Neural cell (in vitro differentiated cells): Measurements from ENCODE around the gene ATF1.

ENCODE experiments used
- EP300 ChIP-seq: fragments of 450-650 bp; conservative IDR thresholded peaks from 2 replicates; pipeline ENCODE4 v1.6.1; 2014; ENCODE audit warnings: antibody characterized with exemption, mild to moderate bottlenecking, moderate library complexity; ENCODE audit not compliant: poor library complexity, severe bottlenecking
- EZH2 ChIP-seq: fragments of 200-600, 300-800 bp; shearing (Covaris generic), sonication (generic); IDR thresholded peaks from 2 replicates; pipeline ENCODE4 v1.6.1; 2014; ENCODE audit warnings: antibody characterized with exemption, low read length, borderline replicate concordance, mild to moderate bottlenecking; ENCODE audit not compliant: insufficient read depth, poor library complexity, severe bottlenecking
- MXI1 ChIP-seq: fragments of 450-650 bp; conservative IDR thresholded peaks from 2 replicates; pipeline ENCODE4 v1.6.1; 2014; ENCODE audit warnings: antibody characterized with exemption, mild to moderate bottlenecking; ENCODE audit not compliant: poor library complexity, severe bottlenecking
- RAD21 ChIP-seq: fragments of 450-650 bp; conservative IDR thresholded peaks from 2 replicates; pipeline ENCODE4 v1.6.1; 2014; ENCODE audit warnings: antibody characterized with exemption, mild to moderate bottlenecking, moderate library complexity
- TF ChIP-seq, protein P1 (sequence below): fragments of 450-650 bp; IDR thresholded peaks from 2 replicates; pipeline ENCODE4 v1.5.1; 2014; ENCODE audit warnings: antibody characterized with exemption, mild to moderate bottlenecking, moderate library complexity; ENCODE audit not compliant: poor library complexity, severe bottlenecking
- TF ChIP-seq, protein P2 (sequence below): IDR thresholded peaks from 2 replicates; pipeline ENCODE4 v1.6.1; 2012; ENCODE audit warnings: borderline replicate concordance

DNA sequence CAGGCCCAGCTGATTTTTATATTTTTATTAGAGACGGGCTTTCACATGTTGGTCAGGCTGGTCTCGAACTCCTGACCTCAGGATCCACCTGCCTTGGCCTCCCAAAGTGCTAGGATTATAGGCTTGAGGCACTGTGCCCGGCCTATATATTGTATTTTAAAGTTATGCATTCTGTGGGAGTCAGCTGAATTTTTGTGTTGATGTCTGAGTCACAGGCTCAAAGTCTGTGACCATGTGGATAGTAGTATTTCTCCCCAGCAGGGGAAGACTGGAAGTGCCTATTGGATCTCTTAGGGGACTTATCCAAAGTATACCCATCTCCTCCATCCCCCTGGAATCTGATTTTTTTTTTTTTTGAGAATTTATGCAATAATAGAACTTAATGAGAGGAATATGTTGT is 43.8 kb upstream of the ATF1 start:
- TF ChIP-seq, protein P1, sequence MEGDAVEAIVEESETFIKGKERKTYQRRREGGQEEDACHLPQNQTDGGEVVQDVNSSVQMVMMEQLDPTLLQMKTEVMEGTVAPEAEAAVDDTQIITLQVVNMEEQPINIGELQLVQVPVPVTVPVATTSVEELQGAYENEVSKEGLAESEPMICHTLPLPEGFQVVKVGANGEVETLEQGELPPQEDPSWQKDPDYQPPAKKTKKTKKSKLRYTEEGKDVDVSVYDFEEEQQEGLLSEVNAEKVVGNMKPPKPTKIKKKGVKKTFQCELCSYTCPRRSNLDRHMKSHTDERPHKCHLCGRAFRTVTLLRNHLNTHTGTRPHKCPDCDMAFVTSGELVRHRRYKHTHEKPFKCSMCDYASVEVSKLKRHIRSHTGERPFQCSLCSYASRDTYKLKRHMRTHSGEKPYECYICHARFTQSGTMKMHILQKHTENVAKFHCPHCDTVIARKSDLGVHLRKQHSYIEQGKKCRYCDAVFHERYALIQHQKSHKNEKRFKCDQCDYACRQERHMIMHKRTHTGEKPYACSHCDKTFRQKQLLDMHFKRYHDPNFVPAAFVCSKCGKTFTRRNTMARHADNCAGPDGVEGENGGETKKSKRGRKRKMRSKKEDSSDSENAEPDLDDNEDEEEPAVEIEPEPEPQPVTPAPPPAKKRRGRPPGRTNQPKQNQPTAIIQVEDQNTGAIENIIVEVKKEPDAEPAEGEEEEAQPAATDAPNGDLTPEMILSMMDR: no peak
- no peak for TF ChIP-seq MXI1
- no peak for TF ChIP-seq EZH2
- TF ChIP-seq, protein P2, sequence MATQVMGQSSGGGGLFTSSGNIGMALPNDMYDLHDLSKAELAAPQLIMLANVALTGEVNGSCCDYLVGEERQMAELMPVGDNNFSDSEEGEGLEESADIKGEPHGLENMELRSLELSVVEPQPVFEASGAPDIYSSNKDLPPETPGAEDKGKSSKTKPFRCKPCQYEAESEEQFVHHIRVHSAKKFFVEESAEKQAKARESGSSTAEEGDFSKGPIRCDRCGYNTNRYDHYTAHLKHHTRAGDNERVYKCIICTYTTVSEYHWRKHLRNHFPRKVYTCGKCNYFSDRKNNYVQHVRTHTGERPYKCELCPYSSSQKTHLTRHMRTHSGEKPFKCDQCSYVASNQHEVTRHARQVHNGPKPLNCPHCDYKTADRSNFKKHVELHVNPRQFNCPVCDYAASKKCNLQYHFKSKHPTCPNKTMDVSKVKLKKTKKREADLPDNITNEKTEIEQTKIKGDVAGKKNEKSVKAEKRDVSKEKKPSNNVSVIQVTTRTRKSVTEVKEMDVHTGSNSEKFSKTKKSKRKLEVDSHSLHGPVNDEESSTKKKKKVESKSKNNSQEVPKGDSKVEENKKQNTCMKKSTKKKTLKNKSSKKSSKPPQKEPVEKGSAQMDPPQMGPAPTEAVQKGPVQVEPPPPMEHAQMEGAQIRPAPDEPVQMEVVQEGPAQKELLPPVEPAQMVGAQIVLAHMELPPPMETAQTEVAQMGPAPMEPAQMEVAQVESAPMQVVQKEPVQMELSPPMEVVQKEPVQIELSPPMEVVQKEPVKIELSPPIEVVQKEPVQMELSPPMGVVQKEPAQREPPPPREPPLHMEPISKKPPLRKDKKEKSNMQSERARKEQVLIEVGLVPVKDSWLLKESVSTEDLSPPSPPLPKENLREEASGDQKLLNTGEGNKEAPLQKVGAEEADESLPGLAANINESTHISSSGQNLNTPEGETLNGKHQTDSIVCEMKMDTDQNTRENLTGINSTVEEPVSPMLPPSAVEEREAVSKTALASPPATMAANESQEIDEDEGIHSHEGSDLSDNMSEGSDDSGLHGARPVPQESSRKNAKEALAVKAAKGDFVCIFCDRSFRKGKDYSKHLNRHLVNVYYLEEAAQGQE: no peak
- no peak for TF ChIP-seq RAD21
- TF ChIP-seq EP300: no peak
